ENCODE results near the gene RYR1. TPM values are rescaled to one million over a fixed set of nuclear protein-coding genes. Genes with fewer than 3 reads are reported as not detected.

Gene RYR1
- total RNA-seq, 2 experiments from 2014 or later: 0.54 to 1.4 TPM

DNA sequence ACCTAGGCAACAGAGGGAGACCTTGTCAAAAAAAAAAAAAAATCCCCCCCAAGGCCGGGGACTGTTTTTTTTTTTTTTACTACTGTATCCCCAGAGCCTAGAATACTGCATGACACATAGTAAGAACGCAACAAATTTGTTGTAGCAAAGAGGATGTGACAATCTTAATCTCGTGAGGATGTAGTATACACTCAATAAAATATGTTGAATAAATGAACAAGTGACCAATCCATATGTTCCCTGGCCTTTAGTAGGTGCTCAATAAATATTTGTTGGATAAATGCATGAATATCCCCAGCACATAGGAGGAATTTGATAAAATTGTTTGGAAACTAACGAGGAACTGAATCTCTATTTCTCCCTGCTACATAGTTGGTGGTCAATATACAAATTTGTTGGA is 108.5 kb downstream of the RYR1 start:
- no peak overlapping the region for H3K4me2 ChIP-seq (ENCODE audit: low read length)
- H3K9me3 ChIP-seq (ENCODE audit: low read length): no peaks in the 10 kb centered on the region
- POLR2A ChIA-PET: interaction anchor here (0.7 kb wide), 1 partner anchor 376 kb away, joined by 4 read pairs; no protein-coding TSS in a partner anchor
- TF ChIP-seq, protein P1, sequence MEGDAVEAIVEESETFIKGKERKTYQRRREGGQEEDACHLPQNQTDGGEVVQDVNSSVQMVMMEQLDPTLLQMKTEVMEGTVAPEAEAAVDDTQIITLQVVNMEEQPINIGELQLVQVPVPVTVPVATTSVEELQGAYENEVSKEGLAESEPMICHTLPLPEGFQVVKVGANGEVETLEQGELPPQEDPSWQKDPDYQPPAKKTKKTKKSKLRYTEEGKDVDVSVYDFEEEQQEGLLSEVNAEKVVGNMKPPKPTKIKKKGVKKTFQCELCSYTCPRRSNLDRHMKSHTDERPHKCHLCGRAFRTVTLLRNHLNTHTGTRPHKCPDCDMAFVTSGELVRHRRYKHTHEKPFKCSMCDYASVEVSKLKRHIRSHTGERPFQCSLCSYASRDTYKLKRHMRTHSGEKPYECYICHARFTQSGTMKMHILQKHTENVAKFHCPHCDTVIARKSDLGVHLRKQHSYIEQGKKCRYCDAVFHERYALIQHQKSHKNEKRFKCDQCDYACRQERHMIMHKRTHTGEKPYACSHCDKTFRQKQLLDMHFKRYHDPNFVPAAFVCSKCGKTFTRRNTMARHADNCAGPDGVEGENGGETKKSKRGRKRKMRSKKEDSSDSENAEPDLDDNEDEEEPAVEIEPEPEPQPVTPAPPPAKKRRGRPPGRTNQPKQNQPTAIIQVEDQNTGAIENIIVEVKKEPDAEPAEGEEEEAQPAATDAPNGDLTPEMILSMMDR (conservative IDR thresholded peaks at IDR 0.05; ENCODE audit: low read length): no peak
- TF ChIP-seq EZH2phosphoT487 (IDR thresholded peaks at IDR 0.05; ENCODE audit: borderline replicate concordance, low read depth, low read length): no peak
- H3K4me1 ChIP-seq (ENCODE audit: insufficient read depth, low read length, poor library complexity, severe bottlenecking): peaks cover 29% of the 10 kb centered on the region
- no peaks in the 10 kb centered on the region for H3K79me2 ChIP-seq (ENCODE audit: insufficient read depth, low read depth, low read length)
- H3K27ac ChIP-seq (ENCODE audit: low read depth, low read length, poor library complexity, severe bottlenecking): no peak overlapping the region
- BruUV-seq (replicated peaks): no TSS peak
- no peaks in the 10 kb centered on the region for H3K9me2 ChIP-seq (ENCODE audit: insufficient read depth, low read length)
- CTCF ChIA-PET (ENCODE audit: unreplicated experiment): no interaction called here
- no peaks in the 10 kb centered on the region for H4K20me1 ChIP-seq (ENCODE audit: insufficient read depth, low read length)
- no peaks in the 10 kb centered on the region for H3K36me3 ChIP-seq (ENCODE audit: insufficient read depth, low read length)
- no peak for DNase-seq (ENCODE audit: low spot score)
- intact Hi-C loops (cut with micrococcal nuclease; ENCODE audit: unreplicated experiment): loop anchor here (10.0 kb wide), 1 partner anchor 183 kb away; no protein-coding TSS in a partner anchor
- H3K4me3 ChIP-seq (ENCODE audit: low read depth, low read length, poor library complexity, severe bottlenecking): no peak overlapping the region
- H2AFZ ChIP-seq (ENCODE audit: low read length): no peak overlapping the region

DNA sequence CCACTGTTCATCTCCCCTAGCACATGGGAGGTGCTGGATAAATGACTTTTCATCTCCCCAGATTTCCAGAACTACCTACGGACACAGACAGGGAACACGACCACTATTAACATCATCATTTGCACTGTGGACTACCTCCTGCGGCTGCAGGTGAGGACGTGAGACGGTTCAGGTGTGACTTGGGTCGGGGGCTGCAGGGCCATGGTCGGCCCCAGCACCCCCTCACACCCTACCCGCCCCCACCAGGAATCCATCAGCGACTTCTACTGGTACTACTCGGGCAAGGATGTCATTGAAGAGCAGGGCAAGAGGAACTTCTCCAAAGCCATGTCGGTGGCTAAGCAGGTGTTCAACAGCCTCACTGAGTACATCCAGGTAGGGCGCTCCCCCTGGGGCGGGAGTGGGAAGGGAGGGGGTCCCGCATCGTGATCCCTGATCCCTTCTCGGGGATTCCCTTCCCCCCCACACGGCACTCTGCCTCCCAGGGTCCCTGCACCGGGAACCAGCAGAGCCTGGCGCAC is 109.9 kb downstream of the RYR1 start:
- BruUV-seq (replicated peaks): no TSS peak
- intact Hi-C loops (cut with micrococcal nuclease; ENCODE audit: unreplicated experiment): loop anchor here (10.0 kb wide), 1 partner anchor 181 kb away; no protein-coding TSS in a partner anchor
- no peaks in the 10 kb centered on the region for H3K9me2 ChIP-seq (ENCODE audit: insufficient read depth, low read length)
- no peaks in the 10 kb centered on the region for H3K36me3 ChIP-seq (ENCODE audit: insufficient read depth, low read length)
- no peak overlapping the region for H2AFZ ChIP-seq (ENCODE audit: low read length)
- H3K4me2 ChIP-seq (ENCODE audit: low read length): no peak overlapping the region
- H3K27ac ChIP-seq (ENCODE audit: low read depth, low read length, poor library complexity, severe bottlenecking): no peak overlapping the region
- ChIA-PET POLR2A (interaction anchor here (0.6 kb wide), 1 partner anchor 62 kb away, joined by 6 read pairs; no protein-coding TSS in a partner anchor), CTCF (ENCODE audit: unreplicated experiment) (interaction anchor here (0.6 kb wide), 1 partner anchor 74 kb away, joined by 3 read pairs; the partner anchor contains the start of gene MAP4K1)
- no peak for DNase-seq (ENCODE audit: low spot score)
- H4K20me1 ChIP-seq (ENCODE audit: insufficient read depth, low read length): no peaks in the 10 kb centered on the region
- H3K79me2 ChIP-seq (ENCODE audit: insufficient read depth, low read depth, low read length): no peaks in the 10 kb centered on the region
- H3K9me3 ChIP-seq (ENCODE audit: low read length): no peaks in the 10 kb centered on the region
- H3K4me3 ChIP-seq (ENCODE audit: low read depth, low read length, poor library complexity, severe bottlenecking): no peak overlapping the region
- H3K4me1 ChIP-seq (ENCODE audit: insufficient read depth, low read length, poor library complexity, severe bottlenecking): peaks cover 36% of the 10 kb centered on the region
- no peak for TF ChIP-seq EZH2phosphoT487 (IDR thresholded peaks at IDR 0.05; ENCODE audit: borderline replicate concordance, low read depth, low read length)
- TF ChIP-seq, protein P1 (conservative IDR thresholded peaks at IDR 0.05; ENCODE audit: low read length): no peak

Data from OCI-LY7 (cell line).